Activated T-cell treated with anti-CD3 and anti-CD28 coated beads, Interleukin-2, amount 50 U/mL, for 48 hours (primary cell): ENCODE measurements around the gene RASA1.

ENCODE experiments used
- DNase-seq, 2 experiments: peaks; one replicate each; pipeline ENCODE4 v3.0.0-alpha.2; 2020

RASA1 gene

DNA sequence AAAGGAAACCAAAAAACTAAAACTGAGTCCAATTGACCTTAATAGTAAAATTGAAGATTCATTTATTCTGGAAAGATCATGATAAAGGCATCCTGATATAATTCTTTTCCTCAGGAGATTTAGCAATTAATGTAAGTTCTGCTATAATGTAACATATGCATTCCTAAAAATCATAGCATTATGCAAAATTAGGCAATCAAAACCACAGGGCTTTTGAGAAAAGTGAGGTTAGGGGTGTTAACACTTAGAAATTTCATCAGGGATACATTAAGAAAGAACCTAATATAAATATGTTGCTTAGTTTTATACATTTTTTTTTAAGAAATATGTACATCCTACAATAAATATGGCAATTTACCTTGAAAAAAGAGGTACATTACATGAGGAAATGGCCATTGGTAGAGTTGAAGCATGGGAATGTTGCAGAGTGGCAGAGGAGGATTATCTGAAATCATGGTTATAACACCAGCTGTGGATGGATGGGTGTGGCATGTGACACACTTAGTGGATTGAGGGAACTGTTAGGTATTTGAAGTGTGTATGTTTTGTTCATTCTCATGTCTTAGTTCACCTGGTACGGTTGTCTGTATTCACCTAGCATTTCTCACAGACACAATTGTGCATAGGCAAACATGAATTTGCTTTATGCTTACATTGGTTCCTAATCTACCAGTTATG, 94.0 kb downstream of the RASA1 start:
- no peak for DNase-seq

DNA sequence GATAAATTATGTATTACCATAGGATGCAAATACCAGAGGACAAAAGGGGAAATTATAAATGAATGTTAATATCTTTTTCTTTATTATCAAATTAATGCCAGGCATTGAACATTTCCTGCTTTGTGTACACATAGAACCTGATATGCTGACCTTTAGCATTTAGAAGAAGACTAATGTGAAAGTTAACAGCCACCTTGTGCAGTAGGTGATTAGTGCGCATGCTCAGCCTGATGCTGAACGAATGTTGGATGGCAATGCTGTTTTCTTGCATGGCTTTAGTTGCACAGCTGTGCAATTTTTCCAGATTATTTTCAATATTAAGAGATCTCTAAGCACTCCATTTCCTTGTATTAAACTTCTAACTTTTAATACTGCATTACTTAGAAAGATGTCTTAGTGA, 99.6 kb downstream of the RASA1 start:
- no peak for DNase-seq

DNA sequence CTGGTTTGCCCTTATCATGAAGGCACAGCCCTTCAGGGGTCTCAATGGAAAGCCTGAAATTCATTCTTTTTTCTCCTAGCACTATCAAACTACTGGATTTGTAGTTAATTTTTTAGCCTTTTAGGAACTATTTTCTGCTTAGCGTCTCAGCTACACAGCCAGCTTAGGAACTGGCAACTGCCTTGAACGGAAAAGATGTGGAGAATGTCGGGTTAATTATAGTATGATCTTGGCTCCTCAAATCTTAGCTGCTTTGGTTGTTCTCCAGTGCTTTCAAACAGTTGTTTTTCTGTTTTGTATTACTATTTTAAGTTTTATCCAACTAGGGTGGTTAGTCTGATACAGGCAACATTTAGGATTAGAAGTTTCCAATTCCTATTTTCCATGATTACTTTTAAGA, 100.9 kb downstream of the RASA1 start:
- DNase-seq: no peak

DNA sequence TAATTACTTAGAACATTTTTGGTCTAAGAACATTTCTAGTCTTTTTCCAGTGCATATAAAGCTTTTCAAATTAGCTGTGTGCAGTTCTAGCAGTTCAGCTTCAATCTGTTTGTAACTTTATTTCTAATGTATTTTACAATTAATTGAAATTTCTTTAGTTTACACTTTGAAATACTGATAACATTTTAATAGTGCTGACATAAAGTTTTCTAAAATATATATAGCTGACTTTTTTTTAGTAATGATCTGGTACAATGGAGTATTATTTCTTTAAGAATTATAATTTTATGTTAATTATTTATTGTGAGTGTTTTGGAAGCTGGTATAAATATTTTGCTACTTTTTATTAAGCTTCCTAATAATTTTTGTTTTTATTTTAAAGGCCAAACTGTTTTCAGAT, 101.7 kb downstream of the RASA1 start:
- no peak for DNase-seq

DNA sequence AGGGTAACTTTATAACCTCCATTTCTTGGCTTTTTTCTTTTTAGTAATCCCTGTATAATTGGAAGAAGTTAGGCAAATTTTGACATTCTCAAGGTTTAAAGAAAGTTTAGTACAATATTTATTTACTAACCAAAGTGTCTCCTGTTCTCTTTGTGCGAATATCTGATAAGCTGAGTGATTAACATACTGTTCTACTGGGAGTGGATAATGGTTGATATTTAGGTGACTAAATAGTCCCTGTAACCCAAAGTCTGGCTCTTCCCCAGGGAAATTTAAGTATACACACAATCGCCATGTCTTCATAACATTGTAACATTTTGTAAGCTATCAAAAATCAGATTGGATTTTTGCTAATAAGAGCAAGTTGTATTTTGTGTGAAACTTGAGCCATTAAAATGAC, 105.0 kb downstream of the RASA1 start:
- no peak for DNase-seq

DNA sequence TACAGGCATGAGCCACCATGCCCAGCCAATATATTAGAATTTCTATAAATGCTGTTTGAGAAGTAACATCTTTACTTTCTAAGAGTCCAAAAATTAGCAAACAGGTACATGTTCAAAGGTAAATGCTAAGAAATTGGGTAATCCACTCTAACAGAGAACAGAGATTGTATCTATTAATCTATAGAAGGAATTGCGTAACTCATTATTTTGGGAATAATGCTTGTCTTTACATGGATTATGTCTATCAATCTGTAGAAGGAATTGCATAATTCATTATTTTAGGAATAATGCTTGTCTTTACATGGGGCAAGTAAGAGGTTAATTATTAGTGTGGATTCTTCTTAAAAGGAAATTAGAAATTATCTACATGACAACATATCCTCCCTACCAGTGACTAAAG, 114.5 kb downstream of the RASA1 start:
- DNase-seq: no peak

DNA sequence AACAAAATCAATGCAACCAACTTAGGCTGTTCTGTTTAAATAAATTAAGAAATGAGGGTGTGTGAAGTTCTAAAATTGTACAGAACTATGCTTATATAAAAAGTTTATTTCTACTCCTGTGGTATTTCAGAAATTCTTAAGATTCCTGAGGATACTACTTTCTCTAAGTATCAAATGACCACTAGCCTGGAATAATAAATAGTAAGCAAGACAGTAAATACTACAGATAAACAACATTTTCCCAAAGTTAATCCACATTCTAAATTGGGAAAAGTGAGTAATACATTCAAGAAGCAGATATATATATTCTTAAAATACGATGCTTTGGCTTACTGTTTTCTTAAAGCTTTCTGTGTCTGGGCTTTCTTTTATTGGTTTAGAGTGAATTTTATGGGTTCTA, 115.5 kb downstream of the RASA1 start:
- no peak for DNase-seq

DNA sequence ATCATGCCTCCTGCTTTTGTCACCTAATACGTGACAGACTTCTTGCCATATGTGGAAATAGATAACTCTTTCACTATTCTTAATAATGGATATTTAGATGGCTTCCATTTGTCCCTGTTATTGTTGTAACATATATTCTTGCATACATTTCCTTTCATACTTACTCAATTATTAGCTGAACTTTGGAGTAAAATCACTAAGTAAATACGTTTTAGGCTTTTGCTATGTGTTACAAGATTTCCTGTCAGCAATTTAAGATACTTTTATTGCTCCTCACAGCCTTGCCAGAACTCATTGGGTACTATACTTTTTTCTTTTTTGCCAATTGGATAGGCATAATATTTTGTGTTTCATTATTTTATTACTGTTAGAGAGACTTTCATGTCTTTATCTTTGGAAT, 118.1 kb downstream of the RASA1 start:
- no peak for DNase-seq

DNA sequence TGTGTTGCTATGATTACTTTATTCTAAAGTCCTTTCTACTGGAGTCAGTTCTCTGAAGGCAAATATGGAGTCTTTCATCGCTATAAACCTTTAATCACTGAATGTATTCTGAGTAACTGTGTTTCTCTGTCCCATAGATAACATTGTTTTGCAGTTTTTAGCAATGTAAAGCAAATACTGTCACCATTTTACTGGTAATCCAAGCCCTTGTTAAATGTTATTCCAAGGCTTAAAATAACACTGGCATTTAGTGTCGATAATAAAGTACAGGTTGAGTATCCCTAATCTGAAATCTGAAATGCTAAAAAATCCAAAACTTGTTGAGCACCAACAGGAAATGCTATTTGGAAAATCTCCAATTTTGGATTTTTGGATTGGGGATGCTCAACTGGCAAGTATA, 120.4 kb downstream of the RASA1 start:
- no peak for DNase-seq

DNA sequence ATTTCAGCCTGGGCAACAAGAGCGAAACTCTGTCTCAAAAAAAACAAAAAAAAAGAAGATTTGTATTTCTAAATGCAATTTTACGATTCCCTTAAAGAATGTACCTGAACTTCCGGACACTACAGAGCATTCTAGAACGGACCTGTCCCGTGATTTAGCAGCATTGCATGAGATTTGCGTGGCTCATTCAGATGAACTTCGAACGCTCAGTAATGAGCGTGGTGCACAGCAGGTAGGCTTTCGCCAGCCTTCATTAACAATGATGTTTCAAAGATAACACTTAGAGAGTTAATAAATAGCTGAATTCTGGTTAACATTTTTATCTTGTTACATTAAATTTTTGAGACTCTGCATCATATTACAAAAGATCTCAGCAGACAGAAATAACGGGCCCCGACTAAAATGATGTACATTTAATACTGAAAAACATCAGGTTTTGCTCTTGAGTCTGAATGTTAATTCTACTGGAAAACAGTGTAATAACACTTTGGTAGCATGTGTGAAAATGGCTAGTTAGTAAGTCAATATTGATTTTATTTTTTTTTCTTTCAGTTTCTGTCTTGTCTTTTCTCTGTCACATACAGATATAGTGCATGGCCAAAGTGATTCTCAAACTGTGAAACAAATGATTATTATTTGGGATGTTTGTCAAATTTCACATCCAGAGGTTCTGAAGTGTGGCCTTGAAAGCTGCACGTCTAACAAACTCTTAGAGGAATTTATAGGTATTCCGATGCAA, 121.8 kb downstream of the RASA1 start:
- no peak for DNase-seq

DNA sequence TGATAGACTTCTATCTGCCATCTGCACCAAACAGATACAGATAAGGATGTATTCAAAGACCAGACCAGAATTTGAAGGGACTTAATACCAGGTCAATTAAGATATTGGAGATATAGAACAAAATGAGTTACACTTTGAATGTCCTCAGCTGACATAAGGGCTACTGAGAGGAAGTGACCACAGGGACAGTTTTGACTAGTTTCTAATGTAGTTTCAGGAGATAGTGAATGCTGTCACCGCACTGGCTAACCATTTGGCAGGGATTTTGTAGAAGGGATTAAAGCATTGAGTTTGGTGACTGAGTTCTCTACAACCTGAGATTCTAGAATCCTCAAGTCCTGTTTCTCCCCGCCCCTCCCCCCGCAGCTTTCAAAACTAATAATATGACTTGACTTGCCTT, 122.4 kb downstream of the RASA1 start:
- DNase-seq: no peak

DNA sequence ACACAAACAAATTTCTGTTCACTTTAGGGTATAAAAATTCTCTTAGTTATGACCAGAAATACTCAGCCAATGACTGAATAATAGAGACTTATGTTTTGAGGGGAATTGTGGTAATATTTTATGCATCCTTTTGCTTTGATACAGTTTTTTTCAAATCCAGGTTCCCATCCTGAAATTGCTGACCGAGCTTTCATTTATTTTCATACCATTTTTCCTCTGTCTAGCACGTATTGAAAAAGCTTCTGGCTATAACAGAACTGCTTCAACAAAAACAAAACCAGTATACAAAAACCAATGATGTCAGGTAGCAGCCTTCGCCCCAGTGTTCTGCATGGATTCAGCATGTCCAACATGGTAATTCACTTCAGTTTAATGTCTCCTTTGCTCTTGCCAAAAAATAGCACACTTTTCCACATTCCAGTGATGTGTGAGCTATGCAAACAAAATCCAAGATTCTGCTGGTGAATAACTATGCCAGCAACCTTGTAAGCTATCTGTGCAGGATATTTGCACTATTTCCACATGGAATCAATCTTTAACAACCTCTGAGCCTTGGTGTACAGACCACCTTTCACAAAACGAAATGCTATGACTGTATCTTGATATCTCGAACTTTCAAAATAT, 123.0 kb downstream of the RASA1 start:
- no peak for DNase-seq

DNA sequence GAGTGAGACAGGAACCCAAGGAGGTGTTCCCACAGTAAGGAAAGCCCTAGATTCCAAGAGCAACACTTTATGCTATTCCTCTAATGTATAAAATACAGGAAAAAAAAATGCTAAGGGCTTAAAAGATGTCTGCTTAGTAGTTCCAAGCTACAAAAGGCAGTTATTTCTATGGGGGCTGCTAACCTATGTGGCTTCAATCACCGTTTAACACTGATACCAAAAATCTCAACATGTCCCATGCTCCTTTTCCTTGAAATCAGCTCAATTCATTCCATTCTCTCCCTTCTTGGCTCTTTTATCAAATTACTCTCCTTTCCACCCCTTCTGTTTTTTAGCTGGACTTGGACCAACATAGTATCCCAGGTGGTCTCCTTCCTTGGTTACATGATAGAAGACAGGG, 124.5 kb downstream of the RASA1 start:
- no peak for DNase-seq

DNA sequence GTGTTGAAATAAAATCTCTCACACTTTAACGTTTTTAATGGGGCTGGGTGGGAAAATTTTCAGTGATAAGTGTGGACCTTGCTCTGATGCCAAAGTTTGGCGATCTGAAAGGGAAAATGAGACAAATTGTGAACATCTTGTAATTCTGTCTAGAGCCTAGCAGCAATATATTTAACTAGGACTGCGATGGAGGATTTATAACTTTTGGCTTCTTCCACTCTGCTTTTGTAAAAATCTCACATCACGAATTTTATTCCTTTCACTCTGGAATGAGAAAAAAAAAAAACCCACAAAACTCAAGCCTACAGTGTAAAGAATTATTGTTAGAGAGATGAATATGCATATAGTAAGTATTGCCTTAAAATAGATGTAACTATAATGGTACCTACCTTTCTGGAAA, 125.1 kb downstream of the RASA1 start:
- no peak for DNase-seq

DNA sequence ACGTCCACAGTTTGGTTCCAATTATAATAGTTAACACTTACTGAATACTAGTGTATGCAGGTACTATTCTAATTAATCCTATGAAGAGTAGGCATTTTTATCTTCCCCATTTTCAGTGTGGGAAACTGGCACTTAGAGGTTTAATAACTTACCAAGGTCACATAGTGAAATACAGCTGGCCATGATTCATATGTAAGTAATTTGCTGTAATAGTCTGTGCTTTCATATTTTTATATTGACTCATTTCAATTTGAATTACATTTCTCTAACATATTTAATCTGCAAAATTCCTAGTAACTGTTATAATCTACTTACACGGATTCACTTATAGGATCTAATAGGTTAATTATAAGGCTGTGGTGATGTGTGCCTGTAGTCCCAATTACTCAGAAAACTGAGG, 125.6 kb downstream of the RASA1 start:
- no peak for DNase-seq

DNA sequence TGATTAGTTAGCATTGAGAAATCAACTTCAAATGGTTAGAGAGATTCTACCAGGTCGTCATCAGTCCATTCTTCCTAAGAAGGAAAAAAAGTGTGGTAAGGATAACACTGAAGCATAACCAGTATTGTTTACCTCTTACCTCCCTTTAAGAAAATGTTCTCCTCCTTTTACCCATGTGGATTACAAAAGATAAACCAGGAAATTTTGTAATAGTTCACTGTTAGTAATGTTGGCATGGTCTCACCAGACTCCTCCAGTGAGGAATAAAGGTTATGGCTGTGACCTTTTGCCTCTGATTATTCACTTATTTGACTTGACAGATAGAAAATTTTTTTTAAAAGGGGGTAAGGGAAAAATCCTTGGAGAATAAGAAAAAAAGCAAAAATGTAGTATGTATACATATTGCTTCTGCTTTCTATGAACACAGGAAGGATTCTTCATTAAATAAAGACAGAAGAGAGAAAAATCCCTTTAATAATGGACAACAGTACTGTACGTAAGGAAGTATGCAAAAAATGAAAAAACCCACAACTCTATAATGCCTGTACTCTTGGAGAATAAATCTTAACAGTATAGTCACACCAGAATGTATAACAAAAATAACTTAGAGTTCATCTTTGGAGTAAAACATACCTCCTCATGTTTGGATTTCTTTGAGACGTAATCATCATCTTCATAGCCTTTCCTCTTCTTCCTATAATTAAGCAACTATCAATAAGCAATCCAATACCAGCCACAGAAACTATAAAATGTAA, 126.9 kb downstream of the RASA1 start:
- no peak for DNase-seq

DNA sequence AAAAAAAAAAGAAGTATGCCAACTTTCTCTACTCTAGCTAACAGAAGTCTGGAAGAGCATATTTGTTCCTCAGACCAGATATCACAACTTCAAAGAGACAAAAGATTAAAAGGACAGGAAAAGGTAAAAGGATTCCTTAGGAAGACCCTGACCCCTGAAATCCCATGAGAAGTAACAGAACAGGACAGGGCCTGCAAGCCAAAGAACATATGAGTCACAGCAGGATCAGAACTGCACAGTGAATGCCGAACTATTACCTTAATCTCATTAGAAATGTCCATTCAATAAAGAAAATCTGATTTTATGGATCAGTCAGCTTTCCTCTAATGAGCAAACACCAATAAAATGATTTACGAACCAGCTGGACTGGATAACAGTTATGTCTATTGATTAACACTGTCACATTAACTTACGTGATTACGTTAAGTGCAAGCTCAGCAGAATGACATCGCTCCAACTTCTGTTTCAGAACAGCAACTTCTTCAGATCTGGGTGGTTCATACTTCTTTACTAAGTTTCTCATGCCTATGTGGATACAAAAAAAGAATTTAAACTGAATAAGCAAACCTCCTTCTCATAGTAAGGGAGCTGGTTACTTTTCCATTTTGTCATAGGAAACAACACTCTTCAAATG, 131.4 kb downstream of the RASA1 start:
- DNase-seq: no peak

DNA sequence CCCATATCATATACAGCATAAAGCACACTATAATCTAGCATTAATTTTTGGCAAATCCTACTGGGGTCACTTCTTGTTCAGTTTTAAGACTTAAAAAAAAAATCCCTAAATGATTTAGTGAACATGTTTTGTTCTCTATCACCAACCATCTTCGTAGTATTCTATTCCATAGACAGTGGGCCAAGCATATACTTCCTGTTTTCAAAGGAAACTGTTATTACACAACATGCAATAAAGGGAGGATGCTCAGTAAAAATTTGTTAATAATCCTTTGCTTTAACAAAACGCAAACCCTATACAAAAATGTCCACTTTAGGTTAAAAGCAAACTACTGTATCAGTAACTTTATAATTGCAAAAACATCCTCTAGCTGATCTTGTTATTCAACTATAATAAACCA, 132.0 kb downstream of the RASA1 start:
- DNase-seq: no peak

DNA sequence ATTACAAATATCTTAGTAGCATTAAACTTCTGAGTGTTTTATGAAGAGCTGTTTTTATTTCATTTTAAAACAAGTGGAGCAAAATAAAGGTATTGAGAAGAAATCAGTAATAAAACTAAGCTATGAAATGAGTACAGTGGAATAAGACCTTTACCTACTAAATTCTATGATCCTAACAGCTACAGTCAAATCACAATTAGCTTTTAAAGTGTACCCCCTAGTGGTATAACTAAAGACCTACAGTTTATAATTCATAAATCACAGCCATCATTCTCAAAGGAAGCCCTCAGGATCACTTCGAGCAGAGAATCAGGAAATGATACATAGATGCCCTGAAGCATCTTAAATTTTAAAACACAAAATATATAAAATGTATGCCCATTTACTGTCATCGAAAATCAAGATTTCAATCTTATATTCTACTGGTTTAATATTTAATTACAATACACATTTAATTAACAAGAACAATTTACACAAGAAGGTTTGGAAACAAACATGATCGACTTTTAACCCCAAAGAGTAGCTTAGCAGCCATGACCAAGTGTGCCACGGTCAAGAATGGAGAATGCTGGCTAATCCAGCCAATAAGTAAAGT, 132.7 kb downstream of the RASA1 start:
- no peak for DNase-seq

DNA sequence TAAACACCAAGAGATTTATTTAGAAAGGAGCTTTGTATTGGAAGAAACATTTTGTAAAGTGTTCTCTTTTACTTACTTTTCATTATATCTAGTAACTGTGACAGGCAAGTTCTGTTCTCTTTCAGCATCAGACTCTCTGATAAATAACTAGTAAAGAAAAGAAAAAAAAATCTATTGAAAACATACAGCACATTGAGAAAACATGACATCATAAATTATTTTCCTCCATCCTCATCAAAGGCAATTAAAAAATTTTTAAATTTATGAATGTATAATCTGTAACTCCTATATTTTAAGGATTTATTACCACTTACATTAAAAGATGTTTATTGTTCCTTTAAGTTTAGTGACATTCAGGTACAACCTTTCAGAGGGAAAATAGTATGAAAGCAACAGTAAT, 133.9 kb downstream of the RASA1 start:
- DNase-seq: no peak

DNA sequence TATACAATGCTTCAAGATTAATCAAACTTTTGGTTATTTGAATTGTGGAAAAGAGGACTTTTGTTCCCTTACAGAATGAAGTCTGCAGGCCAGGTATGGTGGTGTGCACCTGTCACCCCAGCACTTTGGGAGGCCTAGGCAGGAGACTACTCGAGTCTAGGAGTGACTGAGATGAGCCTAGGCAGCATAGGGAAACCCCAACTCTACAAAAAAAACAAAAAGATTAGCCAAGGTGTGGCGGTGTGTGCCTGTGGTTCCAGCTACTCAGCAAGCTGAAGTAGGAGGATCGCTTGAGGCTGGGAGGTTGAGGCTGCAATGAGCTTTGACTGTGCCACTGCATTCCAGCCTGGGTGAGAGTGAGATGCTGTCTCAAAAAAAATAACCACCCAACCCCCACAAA, 135.7 kb downstream of the RASA1 start:
- DNase-seq: no peak

DNA sequence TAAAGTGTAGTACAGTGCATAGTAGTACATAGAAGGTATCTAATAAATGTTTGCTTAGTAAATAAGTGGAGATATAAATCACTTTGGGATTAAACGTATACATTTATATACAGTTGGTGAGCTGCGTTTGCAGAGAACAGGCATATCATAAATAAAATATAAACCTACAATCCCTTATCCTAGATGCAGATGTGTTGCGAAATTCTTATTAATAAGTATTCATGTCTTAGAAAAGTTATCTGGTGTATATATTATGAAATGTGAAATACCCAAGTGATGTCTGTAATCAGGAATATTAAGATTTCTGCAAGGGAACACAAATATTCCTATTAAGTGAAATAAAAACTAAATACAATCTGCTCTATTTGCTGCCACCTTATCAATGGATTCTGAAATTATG, 136.2 kb downstream of the RASA1 start:
- no peak for DNase-seq

DNA sequence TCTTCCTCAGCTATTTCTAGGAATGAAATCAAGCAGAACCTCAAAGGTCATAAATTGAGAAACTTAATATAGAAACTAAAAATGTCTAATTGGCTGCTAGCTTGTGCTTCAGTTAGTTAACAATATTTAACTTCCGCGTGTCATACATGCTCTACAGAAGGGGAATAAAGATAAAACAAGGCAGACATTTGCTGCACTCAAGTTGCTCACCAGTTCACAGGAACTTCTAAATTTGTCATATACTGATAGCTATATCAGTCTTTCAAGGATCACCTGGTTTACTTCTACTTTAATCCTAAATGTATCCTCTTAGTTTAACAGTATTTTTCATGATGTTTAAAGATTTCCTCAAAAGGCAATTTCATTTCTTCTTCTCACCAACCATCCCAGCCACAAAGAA, 136.7 kb downstream of the RASA1 start:
- no peak for DNase-seq
